Activated T-helper 9 cell treated with anti-CD3 and anti-CD28 coated beads, Interleukin-2, amount 50 U/mL, for 16 hours (primary cell): ENCODE results near the gene CLCNKB.
A peak's percentile ranks its signal among the peaks of the same experiment; 100 is the strongest.
"Not testable (repeated sequence)": the region's sequence is repeated elsewhere in the genome, so short reads cannot be mapped to it uniquely, and the experiment has no call there.

Experiments used
- DNase-seq: peaks from one replicate; pipeline ENCODE4 v3.0.0-alpha.2; 2020; ENCODE audit warnings: low read depth

CLCNKB gene

GRCh38 chr1:16015491-16015890, 28.1 kb upstream of the CLCNKB start:
- DNase-seq: no peak

DNA sequence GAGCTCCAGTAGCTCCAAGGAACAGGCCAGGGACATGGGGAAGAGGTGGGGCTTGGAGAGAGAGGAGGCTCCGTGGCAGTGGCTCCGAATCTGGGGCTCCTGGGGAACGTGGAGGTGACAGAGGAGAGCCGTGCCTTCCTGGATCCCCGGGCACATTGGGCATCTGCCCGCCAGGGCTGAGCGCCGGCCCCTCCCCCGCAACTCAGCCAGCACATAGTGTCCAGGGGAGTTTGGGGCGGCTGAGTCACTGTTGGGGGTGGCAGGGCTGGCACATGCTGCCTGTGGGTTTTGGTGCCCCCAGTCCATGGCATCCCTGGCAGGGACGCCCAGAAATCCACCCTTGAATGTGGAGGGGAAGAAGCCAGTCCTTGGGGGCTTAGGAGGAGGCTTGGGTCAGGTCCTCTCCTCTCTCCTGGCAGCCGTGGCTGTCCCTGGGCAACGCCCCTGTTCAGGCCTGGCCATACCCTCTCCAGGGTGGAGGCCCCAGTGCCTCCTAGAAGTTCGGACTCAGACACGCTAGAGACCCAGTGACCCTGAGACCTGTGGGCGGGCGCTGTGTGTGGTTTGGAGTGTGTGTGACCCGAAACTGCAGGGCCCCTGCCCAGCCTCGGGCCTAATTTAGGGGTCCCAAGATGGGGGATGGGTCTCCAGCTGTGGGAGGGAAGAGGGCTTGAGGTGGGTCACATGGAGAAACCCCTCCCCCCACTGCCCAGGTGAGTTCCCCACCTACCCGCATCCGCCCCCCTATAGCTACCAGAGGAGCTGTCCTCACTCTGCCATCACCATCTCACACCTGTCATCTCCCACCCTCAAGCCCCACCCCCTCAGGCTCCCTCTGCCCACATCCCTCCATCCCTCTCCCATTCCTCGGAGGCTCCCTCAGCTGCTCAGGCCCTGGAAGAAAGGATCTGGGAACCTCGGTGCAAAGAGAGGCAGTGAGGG, 27.4 kb upstream of the CLCNKB start:
- no peak for DNase-seq

DNA sequence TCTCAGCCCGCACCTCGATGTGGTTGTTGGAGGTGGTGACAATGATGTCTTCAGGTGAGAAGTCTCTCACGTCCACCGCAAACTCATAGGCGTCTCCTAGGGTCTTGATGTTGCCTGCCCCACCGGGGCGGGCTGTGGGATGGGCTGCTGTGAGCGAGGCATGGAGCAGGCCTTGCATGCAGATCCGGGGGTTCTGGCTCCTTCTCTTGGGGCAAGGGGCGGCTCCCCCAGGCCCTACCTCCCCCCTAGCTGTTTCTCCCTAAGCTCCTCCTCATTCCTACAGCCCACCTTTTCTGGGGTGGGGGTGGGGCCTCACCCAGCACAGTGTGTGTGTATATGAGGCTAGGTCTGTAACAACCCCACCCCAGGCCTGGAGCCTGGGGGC, 26.5 kb upstream of the CLCNKB start:
- DNase-seq: no peak

GRCh38 chr1:16017461-16018303, 25.9 kb upstream of the CLCNKB start, which contains the start of gene HSPB7:
Gene HSPB7, minus strand, starts transcription at chr1:16018043. Its CDS starts 80 bp downstream, at chr1:16017963.
- no peak for DNase-seq

GRCh38 chr1:16018308-16018707, 25.3 kb upstream of the CLCNKB start:
- DNase-seq: no peak

DNA sequence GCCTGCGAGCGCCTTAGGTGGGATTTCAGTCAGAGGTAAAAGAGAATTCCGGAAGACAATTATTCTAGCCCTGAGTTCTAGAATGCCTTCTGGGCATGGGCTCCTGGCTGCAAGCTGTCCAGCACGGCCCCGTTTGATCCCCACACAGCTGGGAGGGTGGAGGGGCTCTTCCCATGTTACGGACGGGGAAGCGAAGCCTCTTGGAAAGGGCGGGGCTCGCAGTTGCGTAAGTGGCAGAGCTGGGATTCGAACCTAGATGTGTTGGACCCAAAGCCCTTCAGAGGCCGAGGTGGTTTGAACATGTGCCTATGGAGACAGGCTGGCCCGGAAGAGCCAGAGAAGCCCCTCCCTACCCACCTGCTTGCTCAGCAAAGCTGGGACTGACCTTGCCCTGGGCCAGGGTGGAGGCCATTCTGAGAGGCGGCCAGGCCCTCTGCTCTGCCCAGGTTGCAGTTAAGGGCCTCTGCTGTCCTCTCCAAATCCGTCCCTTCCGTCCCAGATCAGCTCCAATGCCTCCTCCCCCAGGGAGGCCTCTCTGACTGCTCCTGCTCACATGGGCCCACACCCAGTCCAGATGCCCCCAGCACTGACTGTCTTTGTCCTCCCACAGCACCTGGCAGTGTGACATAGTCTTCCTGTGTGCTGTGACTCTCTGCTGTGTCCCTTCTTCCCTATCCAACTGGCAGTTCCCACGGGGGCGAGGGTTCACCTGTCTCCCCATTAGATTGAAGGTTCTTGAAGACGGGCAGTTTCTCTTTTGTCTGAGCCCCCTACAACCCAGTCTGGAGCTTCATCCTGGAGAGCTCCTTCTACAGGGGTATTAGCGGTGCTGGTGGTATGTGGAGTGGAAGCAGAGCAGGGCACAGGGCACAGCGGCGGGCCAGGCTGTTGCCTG, 24.6 kb upstream of the CLCNKB start:
- no peak for DNase-seq

- no peak for DNase-seq
Measured at GRCh38 chr1:16019644-16020277, 23.8 kb upstream of the CLCNKB start.

DNA sequence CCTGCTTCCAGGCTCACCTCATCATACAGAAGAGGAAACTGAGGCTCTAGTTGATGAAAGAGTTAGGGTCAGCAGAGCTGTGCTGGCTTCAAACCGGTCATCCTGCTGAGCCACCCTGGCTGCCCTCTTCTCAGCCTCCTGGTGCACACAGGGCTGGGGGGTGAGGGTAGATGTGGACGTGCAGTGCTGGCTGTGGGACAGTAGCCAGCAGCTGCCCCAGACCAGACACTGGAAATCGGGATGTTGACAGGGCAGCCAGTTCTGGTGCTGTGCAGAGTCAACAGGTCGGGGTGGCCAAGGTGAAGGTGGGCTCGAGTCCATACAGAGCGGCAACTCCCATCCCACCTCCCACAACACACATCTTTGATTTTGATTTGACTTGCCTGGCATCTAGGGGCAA, 23.3 kb upstream of the CLCNKB start:
- DNase-seq: no peak

- not testable (repeated sequence) for DNase-seq
Measured at GRCh38 chr1:16020878-16021277, 22.7 kb upstream of the CLCNKB start.

GRCh38 chr1:16021681-16022080, 21.9 kb upstream of the CLCNKB start, which contains the start of gene CLCNKA:
Gene CLCNKA, plus strand, starts transcription at chr1:16022036. Its CDS starts 584 bp downstream, at chr1:16022620.
- no peak for DNase-seq

DNA sequence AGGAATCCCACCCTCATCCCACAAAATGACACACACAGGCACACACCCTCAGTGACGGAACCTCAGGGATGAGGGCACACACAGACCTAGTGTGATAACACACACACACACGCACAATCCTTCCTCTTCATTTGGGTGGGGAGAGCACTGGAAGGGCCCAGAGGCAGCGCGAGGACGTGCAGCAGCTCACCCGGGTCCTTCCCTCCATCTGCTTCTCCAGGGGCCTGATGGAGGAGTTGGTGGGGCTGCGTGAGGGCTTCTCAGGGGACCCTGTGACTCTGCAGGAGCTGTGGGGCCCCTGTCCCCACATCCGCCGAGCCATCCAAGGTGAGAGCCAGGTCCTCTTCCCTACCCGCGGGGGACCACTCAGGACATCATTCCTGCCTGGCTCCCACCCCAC, 21.2 kb upstream of the CLCNKB start:
- no peak for DNase-seq

DNA sequence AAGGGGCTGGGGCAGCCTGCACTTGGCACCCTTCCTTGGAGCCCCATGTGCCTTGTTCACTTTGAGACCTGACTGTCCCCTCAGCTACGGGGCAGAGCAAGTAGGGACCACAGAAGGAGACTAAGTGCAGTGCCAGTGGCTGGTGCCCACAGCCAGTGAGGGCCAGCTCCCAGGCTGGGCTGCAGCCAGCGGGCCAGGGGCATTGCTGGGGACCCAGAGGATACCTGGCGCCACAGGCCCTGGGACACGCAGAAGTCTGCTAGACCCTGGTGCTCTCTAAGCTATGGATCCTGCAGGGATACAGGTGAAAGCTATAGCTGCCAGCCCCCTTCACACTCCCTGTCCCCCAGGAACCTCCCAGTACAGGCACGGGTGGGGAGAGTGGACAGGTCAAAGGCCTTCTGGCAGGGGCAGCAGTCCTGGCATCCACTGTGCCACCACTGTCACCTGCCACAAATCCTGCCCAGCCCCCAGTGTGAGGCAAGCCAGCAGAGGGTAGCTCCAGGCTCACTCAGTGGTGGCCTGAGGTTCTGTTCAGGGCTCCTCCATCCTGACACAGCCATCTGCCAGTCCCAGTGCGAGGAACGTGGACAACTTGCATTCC, 20.4 kb upstream of the CLCNKB start:
- no peak for DNase-seq

GRCh38 chr1:16026302-16026701, 17.3 kb upstream of the CLCNKB start:
- DNase-seq: not testable (repeated sequence)

- peak; percentile 13 for DNase-seq
Measured at GRCh38 chr1:16026723-16027484, 16.7 kb upstream of the CLCNKB start.

- DNase-seq: no peak
Measured at GRCh38 chr1:16028237-16029002, 15.2 kb upstream of the CLCNKB start.

- DNase-seq: not testable (repeated sequence)
Measured at GRCh38 chr1:16029003-16029268, 14.6 kb upstream of the CLCNKB start.

GRCh38 chr1:16029288-16029687, 14.3 kb upstream of the CLCNKB start:
- no peak for DNase-seq

DNA sequence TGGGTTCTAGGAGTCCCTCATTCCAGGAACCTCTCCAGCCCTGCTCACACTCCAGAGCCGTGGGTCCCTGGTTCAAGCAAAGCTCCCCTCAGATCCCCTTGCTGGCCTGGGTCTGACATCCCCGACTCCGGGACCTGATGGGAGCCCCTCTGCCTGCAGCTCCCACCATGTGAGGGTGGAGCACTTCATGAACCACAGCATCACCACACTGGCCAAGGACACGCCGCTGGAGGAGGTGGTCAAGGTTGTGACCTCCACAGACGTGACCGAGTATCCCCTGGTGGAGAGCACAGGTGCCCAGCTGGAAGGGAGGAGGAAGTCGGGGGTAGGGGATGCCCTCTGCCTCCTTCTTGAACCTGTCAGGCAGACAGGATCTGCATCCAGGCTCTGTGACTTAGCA, 12.0 kb upstream of the CLCNKB start:
- no peak for DNase-seq

DNA sequence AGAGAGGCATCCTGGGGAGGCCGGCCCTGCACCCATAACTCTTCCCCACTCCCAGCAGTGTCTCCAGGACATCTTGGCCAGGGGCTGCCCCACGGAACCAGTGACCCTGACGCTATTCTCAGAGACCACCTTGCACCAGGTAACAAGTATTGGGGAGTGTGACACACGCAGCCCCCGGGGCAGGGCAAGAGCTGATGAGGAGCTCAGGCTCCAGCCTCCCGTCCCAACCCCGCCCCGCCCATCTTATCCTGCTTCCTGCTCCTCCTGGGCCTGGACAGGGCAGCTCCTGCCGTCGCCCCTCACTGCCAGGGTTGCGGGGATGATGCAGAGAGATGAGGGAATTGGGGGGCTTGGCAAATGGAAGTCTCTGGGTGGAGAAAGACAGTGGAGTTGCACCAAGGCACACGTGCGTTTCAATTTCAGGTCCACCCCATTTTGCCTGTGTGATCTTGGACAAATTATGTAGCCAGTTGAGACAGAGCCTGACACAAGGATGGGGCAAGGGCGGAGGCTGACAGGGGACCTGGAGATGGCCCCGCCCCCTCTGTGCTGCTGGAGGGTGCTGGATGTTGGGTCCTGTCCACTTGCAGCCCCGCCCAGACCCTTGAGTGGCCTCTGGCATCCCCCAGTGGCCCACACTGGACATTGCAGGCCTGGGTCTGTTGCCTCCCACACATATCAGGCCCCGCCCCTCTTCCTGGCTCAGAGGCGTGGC, 11.0 kb upstream of the CLCNKB start:
- DNase-seq: peak; percentile 37
